Stimulated activated memory B cell treated with anti-CD40 and anti-IgM and Interleukin-4, amounts not matched to agents 10 μg/mL and 1 μg/mL and 100 μg/mL, for 72 hours (primary cell): ENCODE data around the gene EIF4EBP2.
A peak's percentile ranks its signal among the peaks of the same experiment; 100 is the strongest.

Source experiments
- ATAC-seq: fragments of 150-1000 bp; cut with Tn5 transposase; 2 replicates; pipeline ENCODE4 v1.10.0; 2021
- H3K27ac Mint-ChIP-seq: one replicate; pipeline ENCODE4 v1.8.0; 2022; ENCODE audit warnings: mild to moderate bottlenecking, mixed read lengths
- H3K27me3 Mint-ChIP-seq: one replicate; pipeline ENCODE4 v1.8.0; 2022; ENCODE audit warnings: mixed read lengths
- H3K36me3 Mint-ChIP-seq: one replicate; pipeline ENCODE4 v1.8.0; 2022; ENCODE audit warnings: mixed read lengths
- H3K4me1 Mint-ChIP-seq: one replicate; pipeline ENCODE4 v1.8.0; 2022; ENCODE audit warnings: mixed read lengths
- H3K4me3 Mint-ChIP-seq: one replicate; pipeline ENCODE4 v1.8.0; 2022; ENCODE audit warnings: mild to moderate bottlenecking, moderate library complexity, mixed read lengths
- H3K9me3 Mint-ChIP-seq: one replicate; pipeline ENCODE4 v1.8.0; 2022; ENCODE audit warnings: mixed read lengths

EIF4EBP2 gene

DNA sequence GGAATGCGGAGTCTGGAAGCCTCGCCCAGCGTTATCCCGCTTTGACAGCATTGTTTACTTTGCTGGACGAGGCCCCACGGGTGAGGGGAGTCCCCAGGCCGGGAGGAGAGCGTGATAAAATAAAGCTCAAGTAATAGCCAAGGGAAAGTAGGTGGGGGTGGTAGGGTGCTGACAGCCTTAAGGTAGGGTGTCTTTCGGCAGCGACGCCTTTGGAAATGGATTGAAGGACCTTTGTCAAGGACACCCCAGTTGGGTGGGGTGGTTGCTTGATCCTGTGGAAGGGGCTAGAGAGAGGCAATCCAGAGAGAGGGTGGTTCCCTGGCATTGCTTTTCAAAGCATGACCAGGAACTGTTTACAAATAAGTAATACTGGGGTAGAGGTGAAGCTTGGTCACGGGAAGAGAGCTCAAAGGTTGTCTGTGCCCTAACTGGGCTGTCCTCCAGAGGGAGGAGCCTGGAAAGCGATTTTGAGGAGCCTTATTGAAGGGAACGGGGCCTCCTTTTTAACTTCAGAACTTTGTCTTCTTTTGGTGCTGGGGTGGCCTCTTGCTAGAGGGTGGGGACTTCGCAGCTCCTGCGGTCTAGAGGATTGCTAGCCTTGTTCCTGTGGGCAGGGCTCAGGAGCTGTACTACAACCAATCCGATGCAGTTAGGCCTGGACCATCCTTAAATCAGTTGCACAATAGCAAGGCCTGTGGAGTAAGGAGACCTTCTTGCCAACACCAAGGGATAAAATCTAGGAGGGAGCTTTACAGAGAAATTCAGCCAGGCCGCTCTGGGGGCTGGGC, 1.3 kb downstream of the EIF4EBP2 start:
- peak overlapping the region; percentile 96 for H3K4me3 Mint-ChIP-seq
- peaks cover 47% of the 10 kb centered on the region for H3K4me1 Mint-ChIP-seq
- ATAC-seq = no peak
- no peaks in the 10 kb centered on the region for H3K27me3 Mint-ChIP-seq
- peaks cover 15% of the 10 kb centered on the region for H3K36me3 Mint-ChIP-seq
- peak overlapping the region; percentile 86 for H3K27ac Mint-ChIP-seq
- H3K9me3 Mint-ChIP-seq = no peaks in the 10 kb centered on the region

DNA sequence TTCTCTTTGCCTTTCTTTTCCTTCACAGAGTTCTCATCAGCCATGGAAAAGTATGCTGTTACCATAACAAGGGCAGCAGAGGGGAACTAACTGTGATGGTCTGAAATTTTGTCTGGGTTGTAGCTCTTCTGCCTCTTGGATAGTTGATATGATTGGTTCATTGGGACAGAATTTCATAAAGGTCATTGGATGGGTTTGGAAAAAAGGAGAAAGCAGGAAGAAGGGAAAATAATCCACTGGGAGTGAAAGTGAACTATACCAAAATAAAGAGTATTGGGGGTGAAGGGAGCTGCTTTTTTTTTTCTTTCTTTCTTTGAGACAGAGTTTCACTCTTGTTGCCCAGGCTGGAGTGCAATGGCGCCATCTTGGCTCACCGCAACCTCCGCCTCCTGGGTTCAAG, 5.8 kb downstream of the EIF4EBP2 start:
- H3K4me3 Mint-ChIP-seq = no peak overlapping the region
- peaks cover 24% of the 10 kb centered on the region for H3K36me3 Mint-ChIP-seq
- ATAC-seq = no peak
- peaks cover 64% of the 10 kb centered on the region for H3K4me1 Mint-ChIP-seq
- H3K9me3 Mint-ChIP-seq = no peaks in the 10 kb centered on the region
- no peaks in the 10 kb centered on the region for H3K27me3 Mint-ChIP-seq
- H3K27ac Mint-ChIP-seq = no peak overlapping the region

- no peak overlapping the region for H3K4me3 Mint-ChIP-seq
- peaks cover 24% of the 10 kb centered on the region for H3K36me3 Mint-ChIP-seq
- H3K4me1 Mint-ChIP-seq = peaks cover 64% of the 10 kb centered on the region
- no peaks in the 10 kb centered on the region for H3K9me3 Mint-ChIP-seq
- H3K27me3 Mint-ChIP-seq = no peaks in the 10 kb centered on the region
- no peak overlapping the region for H3K27ac Mint-ChIP-seq
- ATAC-seq = no peak
These were observed 6.7 kb downstream of the EIF4EBP2 start for GRCh38 chr10:70410608-70411007.

DNA sequence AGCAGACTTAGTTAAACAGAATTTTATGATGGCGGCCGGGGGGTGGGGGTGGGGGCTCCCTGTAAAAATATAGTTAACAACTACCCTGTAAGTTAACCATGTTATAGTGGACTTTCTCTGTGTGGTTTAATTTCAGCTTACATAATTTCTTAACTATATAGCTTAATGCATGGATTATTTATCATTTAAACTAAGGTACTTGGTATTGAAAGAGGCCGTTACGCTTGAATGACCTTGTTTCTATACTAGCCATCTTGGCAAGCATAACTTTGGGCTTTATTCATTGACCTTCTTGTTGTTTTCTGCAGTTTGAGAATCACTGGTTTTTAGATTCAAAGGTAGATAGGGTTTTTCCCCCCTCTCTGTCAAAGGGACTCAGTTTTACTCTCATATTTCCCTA, 8.4 kb downstream of the EIF4EBP2 start:
- peaks cover 24% of the 10 kb centered on the region for H3K36me3 Mint-ChIP-seq
- no peak overlapping the region for H3K4me3 Mint-ChIP-seq
- no peak for ATAC-seq
- no peaks in the 10 kb centered on the region for H3K9me3 Mint-ChIP-seq
- H3K27me3 Mint-ChIP-seq = no peaks in the 10 kb centered on the region
- no peak overlapping the region for H3K27ac Mint-ChIP-seq
- peaks cover 59% of the 10 kb centered on the region for H3K4me1 Mint-ChIP-seq

DNA sequence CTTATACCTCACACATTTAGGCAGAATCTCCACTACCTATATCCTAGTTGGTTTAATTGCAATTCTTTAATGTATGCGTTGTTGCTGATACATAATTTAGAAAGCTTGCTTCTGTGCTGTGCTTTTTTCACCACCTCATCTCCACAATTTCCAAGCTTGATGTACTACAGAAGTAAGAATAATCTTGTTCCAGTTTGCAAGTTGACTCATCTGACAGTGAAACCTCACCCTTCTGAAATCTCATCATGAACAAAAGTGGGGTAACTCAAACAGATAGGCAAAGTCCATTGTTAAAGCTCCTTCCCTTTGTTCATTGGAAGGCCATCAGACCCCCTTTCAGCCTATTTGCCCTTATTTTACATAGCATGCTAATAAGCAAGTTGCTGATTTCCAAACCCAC, 13.6 kb downstream of the EIF4EBP2 start:
- Mint-ChIP-seq H3K9me3 (no peaks in the 10 kb centered on the region), H3K4me1 (peaks cover 23% of the 10 kb centered on the region), H3K36me3 (peaks cover 24% of the 10 kb centered on the region), H3K27ac (no peak overlapping the region), H3K4me3 (no peak overlapping the region), H3K27me3 (no peaks in the 10 kb centered on the region)
- no peak for ATAC-seq

DNA sequence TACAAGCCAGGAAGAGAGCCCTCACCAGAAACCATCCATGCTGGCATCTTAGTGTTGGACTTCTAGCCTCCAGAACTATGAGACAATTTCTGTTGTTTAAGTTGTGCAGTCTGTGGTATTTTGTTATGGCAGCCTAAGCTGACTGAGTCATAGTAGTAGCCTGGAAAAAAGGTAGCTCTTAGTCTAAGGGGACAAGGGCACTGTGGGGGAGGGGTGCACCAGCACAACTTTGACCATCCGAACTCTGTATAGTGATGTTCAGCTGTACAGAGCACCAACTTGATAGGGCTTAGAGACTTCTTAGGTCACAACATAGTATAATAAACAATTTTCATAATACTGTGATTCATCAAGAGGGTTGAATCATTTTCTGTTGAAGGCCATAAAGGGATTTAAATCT, 14.3 kb downstream of the EIF4EBP2 start:
- ATAC-seq = no peak
- Mint-ChIP-seq H3K4me3 (no peak overlapping the region), H3K27ac (no peak overlapping the region), H3K4me1 (peaks cover 17% of the 10 kb centered on the region), H3K27me3 (no peaks in the 10 kb centered on the region), H3K9me3 (no peaks in the 10 kb centered on the region), H3K36me3 (peaks cover 31% of the 10 kb centered on the region)

DNA sequence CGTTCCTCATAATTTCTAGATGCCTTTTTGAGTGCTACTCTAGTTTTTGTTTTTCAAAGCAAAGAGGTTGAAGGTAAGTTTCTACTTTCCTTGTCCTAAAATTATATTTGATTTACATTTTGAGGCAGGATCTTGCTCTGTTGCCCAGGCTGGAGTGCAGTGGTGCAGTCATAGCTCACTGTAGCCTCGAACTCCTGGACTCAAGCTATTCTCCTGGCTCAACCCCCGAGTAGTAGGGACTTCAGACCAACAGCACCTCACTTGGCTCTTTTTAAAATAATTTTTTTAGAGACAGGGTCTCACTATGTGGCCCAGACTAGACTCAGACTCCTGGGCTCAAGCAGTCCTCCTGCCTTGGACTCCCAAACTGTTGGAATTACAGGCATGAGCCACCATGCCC, 14.8 kb downstream of the EIF4EBP2 start:
- peaks cover 35% of the 10 kb centered on the region for H3K36me3 Mint-ChIP-seq
- H3K4me3 Mint-ChIP-seq = no peak overlapping the region
- H3K27me3 Mint-ChIP-seq = no peaks in the 10 kb centered on the region
- no peaks in the 10 kb centered on the region for H3K9me3 Mint-ChIP-seq
- no peak overlapping the region for H3K27ac Mint-ChIP-seq
- peaks cover 16% of the 10 kb centered on the region for H3K4me1 Mint-ChIP-seq
- ATAC-seq = no peak

DNA sequence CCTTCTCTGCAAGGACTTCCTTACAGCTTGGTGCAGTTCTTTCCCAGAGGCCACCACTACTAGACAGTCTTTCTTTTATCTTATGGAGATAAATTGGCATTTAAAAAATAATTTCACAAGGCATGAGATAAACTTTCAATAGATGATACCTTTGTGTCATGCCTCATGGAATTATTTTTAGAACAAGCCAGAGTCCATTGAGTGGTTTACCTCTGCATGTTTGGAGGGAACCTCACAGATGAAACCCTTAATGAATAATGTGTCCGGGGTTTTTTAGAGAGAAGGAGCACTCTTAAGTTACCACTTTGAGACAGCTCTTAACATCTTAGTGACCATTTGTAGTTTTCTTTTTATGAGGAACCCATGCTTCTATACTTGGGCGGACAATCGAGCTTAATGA, 20.4 kb downstream of the EIF4EBP2 start:
- ATAC-seq = no peak
- Mint-ChIP-seq H3K9me3 (no peaks in the 10 kb centered on the region), H3K4me1 (no peaks in the 10 kb centered on the region), H3K27ac (no peak overlapping the region), H3K27me3 (no peaks in the 10 kb centered on the region), H3K36me3 (peaks cover 52% of the 10 kb centered on the region), H3K4me3 (no peak overlapping the region)

DNA sequence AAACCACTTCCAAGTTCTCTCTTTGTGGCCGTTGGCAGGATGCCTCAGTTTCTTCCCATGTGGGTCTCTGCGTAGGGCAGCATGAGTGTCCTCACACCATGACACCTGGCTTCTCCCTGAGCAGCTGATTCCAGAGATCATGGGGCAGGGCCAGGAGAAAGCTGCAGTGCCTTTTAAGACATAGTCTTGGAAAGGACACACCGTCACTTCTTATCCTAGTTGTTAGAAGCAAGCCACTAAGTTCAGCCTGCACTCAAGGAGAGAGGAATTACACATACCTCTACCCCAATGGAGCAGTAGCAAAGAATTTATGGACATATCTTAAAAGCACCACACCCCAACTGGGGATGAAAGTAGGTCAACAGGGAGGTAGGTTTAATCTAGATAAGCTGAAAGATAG, 21.2 kb downstream of the EIF4EBP2 start:
- no peak overlapping the region for H3K27ac Mint-ChIP-seq
- H3K27me3 Mint-ChIP-seq = no peaks in the 10 kb centered on the region
- H3K36me3 Mint-ChIP-seq = peaks cover 45% of the 10 kb centered on the region
- no peak for ATAC-seq
- no peaks in the 10 kb centered on the region for H3K4me1 Mint-ChIP-seq
- H3K4me3 Mint-ChIP-seq = no peak overlapping the region
- H3K9me3 Mint-ChIP-seq = no peaks in the 10 kb centered on the region

DNA sequence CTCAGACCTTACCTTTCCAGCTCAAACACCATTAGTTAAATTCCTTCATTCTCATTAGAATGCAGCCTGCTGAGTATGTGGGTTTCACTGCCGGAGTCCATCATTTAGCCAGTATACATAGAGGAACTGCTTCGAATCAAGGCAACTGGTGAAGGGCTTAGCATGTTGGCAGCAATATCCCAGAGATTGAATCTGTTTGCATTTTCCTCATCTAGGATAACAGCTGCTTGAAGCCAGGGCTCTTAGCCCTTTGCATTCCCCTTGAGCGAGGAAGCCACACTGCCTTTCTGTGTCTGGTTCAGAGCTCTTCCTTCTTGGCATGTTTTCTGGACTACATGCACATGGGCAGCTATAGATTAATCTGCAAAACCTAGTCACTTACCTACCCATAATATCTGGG, 22.9 kb downstream of the EIF4EBP2 start:
- Mint-ChIP-seq H3K4me3 (no peak overlapping the region), H3K27ac (no peak overlapping the region)

GRCh38 chr10:70430493-70431445, 26.8 kb downstream of the EIF4EBP2 start:
- peaks cover 6% of the 10 kb centered on the region for H3K36me3 Mint-ChIP-seq
- no peak overlapping the region for H3K4me3 Mint-ChIP-seq
- H3K27me3 Mint-ChIP-seq = no peaks in the 10 kb centered on the region
- no peaks in the 10 kb centered on the region for H3K9me3 Mint-ChIP-seq
- H3K4me1 Mint-ChIP-seq = peaks cover 16% of the 10 kb centered on the region
- peak; percentile 20 for ATAC-seq
- H3K27ac Mint-ChIP-seq = no peak overlapping the region

More for the DNA sequence above, 22.9 kb downstream of the EIF4EBP2 start:
- ATAC-seq = no peak
- H3K36me3 Mint-ChIP-seq = peaks cover 41% of the 10 kb centered on the region
- no peaks in the 10 kb centered on the region for H3K9me3 Mint-ChIP-seq
- no peaks in the 10 kb centered on the region for H3K27me3 Mint-ChIP-seq
- peaks cover 3% of the 10 kb centered on the region for H3K4me1 Mint-ChIP-seq

DNA sequence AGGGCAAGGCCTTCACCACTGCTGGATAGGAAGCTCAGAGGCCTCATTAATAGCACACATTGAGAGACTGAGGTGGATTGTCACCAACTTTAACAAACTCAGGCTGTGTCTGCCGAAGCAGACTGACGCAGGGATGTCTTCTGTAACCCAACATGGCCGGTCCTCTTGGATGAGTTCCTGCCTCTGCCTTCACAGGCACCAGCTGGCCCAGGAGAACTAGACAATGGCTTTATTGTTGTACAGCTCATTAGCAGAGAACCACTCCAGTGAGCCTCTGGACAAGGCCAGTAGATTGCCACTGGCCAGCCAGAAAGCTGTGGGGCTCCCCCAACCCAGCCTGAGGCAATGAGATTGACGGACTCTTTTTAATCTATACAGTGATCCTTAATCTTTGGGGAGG, 28.2 kb downstream of the EIF4EBP2 start:
- Mint-ChIP-seq H3K27ac (peak overlapping the region; percentile 78), H3K4me3 (no peak overlapping the region), H3K9me3 (no peaks in the 10 kb centered on the region), H3K36me3 (peaks cover 6% of the 10 kb centered on the region), H3K4me1 (peaks cover 16% of the 10 kb centered on the region), H3K27me3 (no peaks in the 10 kb centered on the region)
- ATAC-seq = no peak

GRCh38 chr10:70432561-70433263, 28.8 kb downstream of the EIF4EBP2 start:
- Mint-ChIP-seq H3K36me3 (peaks cover 6% of the 10 kb centered on the region), H3K4me3 (peak overlapping the region; percentile 4), H3K27ac (peak overlapping the region; percentile 78), H3K27me3 (no peaks in the 10 kb centered on the region), H3K9me3 (no peaks in the 10 kb centered on the region), H3K4me1 (peaks cover 16% of the 10 kb centered on the region)
- ATAC-seq = no peak

GRCh38 chr10:70433581-70434280, 29.8 kb downstream of the EIF4EBP2 start:
- H3K27ac Mint-ChIP-seq = no peak overlapping the region
- H3K36me3 Mint-ChIP-seq = no peaks in the 10 kb centered on the region
- H3K4me3 Mint-ChIP-seq = no peak overlapping the region

More at GRCh38 chr10:70433581-70434280, 29.8 kb downstream of the EIF4EBP2 start:
- no peaks in the 10 kb centered on the region for H3K9me3 Mint-ChIP-seq
- H3K27me3 Mint-ChIP-seq = no peaks in the 10 kb centered on the region
- no peak for ATAC-seq
- H3K4me1 Mint-ChIP-seq = peaks cover 16% of the 10 kb centered on the region
